Fibroblast of the conjunctiva (primary cell): ENCODE measurements around the gene TRIM3.
A peak's percentile ranks its signal among the peaks of the same experiment; 100 is the strongest.
"Not testable (repeated sequence)": the region's sequence is repeated elsewhere in the genome, so short reads cannot be mapped to it uniquely, and the experiment has no call there.

Experiments
- DNase-seq: peaks from one replicate; pipeline ENCODE4 v3.0.0-alpha.2; 2010; ENCODE audit warnings: low read depth

Gene TRIM3

DNA sequence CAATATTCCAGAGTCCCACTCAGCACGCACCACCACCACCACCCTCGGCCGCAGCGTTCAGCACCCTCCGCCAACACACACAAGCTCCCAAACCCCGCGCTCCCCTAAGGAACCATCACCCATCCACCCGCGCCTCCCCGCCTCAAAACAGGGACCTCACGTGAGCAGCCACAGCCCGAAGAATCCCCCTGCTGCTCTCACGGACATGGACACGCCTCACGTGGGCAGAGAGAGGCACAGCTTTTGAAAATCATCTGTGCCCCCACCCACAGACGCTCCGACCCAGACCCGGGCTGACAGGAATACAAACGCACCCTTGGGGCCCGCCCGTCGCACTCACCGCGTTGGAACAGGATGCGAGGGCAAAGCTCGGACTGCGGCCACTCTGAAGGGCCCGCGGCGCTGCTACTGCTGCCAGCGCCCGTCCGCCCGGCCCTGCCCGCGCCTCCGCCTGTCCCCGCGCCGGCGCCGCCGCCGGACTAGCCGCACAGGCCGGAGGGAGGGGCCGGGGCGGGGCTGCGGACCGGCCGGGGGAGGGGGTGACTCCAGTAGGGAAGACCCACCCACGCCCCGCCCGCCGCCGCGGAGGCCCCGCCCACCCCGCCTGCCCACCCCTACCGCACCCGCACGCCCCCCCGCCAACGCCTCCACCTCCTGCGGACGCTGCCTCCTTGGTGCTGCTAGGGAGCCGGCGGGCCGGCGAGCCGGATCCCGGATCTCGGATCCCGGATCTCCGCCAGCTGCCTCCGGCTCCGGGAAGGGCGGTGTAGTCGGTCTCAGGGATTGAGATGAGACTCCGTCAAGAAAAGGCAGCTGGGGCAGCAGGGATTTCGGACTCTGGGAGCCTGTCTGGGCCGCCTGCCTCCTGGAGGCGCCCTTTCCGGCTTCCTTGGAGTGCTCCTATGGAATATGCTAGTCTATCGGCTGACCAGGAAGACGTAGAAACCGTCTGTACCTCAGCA is at the start of gene TRIM3:
TSS of gene TRIM3 (minus strand) at position 491 of the 962 bp plus-strand sequence. CDS start 8,246 bp downstream, outside the sequence.
- peak; percentile 82 for DNase-seq

DNA sequence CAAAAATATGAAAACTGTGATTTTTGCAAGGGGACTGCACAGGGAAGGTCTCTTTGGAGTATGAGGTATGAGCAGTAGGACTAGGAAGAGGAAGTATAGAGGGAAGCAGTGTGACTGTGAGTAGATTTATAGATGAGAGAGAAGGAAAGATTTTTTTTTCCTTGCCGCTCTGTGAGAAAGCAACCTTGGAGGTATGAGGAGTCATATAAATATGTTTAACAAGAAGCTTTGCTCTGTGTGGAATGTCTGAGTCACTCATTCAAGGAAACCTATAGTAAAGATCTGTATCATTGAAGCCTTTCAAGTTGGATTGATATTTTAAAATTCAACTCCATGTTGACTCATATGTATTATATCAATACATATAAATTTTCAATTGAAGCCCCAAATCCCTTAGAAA is 49.5 kb upstream of the TRIM3 start:
- DNase-seq: no peak

- DNase-seq: not testable (repeated sequence)
Measured at GRCh38 chr11:6521946-6522345, 48.2 kb upstream of the TRIM3 start.

GRCh38 chr11:6520265-6520664 is 46.5 kb upstream of the TRIM3 start:
- no peak for DNase-seq

DNA sequence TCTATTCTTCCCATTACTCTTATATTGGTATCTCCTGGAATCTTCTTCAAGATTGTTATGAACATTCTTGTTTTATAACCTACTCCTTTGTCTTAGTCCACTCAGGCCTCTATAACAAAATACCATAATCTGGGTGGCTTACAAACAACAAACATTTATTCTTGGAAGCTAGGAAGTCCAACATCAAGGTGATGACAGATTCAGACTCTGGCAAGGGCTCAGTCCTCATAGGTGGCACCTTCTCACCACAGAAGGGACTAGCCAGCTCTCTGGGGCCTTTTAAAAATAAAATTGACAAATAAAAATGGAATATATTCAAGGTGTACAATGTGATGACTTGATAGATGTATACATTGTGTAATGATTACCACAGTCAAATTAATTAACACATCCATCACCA is 43.1 kb upstream of the TRIM3 start:
- DNase-seq: no peak

DNA sequence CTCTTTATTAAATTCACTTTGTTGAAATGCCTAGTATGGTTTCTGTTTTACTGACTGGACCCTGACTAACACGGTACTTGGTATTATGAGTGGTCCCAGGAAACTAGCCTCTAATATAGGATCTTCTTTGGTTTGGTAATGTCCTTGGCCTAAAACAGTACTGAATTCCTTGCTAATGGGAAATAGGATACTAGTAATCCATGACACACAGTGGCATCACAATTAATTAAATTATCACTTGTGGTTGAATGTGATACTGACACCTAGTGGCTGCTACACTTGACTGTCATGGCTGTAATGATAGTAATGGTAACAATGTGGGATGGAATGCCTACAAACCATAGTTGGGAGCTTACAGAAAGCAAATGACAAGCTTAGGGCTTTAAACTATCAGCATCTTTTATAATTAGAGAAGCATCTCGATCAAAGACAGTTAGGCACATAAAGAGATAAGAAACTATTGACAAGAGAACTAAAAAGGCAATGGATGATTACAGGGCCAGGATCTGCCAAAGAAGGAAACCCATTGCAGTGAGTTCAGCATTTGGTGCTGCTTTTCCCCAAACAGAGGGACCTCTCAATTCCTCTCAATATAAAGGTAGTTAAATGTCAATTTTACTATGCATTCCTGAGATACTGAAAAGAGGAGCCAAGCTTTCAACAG is 32.0 kb upstream of the TRIM3 start:
- DNase-seq: peak; percentile 49

- DNase-seq: no peak
Measured at GRCh38 chr11:6504166-6504565, 30.4 kb upstream of the TRIM3 start.

DNA sequence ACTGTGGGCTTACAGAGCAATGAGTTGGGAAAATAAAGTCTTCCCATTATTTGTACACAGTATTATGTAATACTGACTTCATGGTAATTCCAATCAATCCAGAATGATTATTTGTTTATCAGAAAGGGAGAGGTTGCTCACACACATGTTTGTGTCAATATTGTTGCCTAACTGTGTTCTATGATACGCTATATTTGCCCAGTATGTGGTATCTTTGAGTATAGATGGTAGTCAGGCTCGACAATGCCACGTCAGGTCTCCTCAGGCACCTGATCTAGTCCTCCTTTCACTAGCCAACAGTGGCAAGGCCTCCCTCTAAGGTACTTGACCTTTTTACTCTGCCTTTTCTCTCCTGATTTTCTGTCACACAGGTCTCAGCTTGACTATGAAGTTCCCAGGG is 28.6 kb upstream of the TRIM3 start:
- DNase-seq: no peak

DNA sequence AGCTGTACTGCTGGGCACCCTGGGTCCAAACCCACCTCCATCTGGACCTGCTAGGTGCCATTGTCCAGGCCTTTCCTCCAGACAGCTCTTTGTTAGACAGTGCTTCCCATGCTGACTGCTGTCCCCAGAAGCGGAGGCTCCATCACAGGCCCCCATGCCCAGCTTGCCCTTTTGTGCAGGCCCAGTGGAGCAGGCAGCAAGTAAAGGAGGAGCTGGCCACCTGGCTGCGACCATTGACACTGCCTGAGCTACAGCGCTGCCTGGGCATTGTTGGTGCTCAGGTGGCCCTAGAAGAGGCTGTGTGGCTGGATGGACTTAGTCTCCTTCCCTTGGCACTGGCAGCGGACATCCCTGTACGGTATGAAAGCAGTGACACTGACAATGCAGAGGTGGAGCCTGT is 24.8 kb upstream of the TRIM3 start:
- no peak for DNase-seq

DNA sequence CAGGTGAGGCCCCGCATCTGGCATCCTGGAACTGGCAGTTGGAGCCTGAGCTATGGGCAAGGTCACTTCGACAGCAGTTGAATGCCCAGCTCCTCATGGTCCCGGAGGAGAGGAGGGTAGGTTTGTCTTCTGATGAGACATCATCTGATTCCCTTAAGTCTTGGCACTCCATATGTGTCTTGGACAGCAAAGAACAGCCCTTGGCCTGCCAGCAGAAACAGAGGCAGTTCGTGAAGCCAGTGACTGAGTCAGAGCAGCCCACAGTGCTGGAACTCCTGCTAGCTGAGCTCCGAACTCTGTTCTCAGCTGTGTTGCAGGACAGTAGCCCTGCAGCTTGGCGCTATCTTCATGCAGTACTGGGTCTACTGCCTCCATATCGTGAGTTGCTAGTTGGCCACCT is 24.4 kb upstream of the TRIM3 start:
- peak; percentile 41 for DNase-seq

DNA sequence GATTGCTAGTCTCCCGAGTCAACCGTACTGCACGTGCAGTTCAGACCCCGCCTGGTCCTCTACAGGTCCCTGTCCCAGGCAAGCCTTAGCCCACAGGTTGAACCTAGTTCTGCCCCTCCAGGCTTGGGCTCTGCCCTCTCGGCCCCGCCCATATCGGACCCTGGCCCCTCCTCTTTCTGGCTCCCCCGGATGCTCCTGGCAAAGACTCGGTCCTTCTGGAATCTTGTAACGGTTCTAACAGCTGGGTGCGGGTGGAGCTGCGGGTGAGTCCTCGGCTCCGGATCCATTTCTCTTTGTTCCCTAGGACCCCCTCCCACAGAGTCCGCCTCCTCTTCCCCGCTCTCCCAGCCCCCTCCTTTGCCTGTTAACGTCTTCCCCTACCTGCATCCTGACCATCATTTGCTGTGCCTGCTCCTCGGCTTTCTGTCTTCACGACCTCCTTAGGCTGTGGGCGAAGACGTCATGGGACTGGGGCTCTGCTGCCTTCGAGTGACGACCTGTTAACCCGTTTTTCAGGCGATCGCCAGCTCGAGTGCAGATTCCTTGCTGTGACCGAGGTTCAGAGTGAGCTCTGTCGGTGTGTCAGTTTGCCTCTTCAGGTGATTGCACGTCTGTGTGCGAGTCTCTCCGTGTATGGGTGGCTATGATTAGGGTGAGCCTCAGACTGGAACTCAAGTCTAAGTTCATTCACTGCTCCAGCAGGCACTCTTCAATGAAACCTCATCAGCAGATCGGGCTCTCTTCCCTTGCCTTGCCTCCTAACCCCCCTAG is 23.5 kb upstream of the TRIM3 start, which contains the start of gene DNHD1:
TSS of gene DNHD1 (plus strand) at position 212 of the 771 bp plus-strand sequence. CDS start 936 bp downstream, outside the sequence.
- no peak for DNase-seq

DNA sequence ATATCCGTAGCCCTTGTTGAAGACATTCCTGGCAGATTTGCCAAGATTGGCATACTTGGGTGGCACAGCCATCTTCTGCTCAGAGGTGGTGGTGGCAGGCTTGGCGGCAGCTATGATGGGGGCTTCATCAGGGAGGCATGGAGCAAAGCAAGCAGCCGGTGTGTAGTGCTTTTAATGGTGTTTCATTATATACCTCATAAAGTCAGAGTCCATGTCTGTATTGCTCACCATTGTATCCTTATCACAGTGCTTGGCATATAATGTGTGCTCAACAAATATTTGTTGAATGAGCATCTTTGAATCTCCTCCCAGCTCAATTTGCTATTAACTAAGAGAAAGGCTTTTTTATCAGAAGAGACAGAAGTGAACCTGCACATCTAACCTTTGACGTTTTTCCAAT is 15.6 kb upstream of the TRIM3 start:
- no peak for DNase-seq

DNA sequence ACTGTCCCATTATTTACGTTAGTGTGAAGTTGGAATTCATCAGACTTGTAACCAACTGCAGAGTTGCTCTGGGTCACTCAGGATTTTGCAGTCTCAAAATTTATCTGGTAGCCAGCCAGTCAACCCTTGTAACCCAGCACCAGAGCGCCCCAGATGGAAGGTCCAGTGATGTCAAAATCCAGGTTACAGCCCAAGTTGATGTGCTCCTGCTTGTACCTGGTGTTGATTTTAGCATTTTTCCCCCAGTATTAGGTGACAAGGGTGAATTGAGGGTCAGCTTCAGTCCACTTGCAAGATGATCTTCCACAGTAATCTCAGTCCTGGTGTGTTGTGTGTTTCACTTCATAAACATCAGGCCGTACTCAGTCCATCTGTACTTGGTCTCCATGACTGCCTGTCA is 15.1 kb upstream of the TRIM3 start:
- no peak for DNase-seq

DNA sequence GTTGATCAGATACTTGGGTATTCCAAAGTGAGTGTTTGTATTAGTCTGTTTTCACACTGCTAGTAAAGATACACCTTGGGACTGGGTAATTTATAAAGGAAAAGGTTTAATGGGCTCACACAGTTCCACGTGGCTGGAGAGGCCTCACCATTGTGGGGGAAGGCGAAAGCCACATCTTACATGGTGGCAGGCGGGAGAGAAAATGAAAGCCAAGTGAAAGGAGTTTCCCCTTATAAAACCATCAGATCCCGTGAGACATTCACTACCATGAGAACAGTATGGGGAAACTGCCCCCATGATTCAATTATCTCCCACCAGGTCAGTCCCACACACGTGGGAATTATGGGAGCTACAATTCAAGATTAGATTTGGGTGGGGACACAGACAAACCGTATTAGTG is 14.6 kb upstream of the TRIM3 start:
- no peak for DNase-seq

DNA sequence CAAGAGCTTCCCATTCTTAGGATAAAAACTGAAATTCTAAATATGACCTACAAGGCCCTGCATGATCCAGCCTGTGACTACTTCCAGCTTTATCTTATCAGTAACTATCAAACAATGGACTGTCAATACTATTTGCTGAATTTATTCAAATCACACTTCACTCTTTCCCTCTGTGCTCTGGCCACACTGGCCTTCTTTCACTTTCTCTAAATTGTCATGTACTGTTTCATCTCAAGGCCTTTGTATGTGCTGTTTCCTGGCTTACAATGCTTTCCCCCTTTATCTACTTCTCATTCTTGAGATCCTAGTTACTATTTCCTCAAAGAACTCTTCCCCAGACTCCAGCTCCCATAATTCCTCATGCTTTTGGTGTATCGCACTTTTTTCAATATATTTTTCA is 13.2 kb upstream of the TRIM3 start:
- no peak for DNase-seq

- no peak for DNase-seq
Measured at GRCh38 chr11:6486256-6486655, 12.5 kb upstream of the TRIM3 start.

DNA sequence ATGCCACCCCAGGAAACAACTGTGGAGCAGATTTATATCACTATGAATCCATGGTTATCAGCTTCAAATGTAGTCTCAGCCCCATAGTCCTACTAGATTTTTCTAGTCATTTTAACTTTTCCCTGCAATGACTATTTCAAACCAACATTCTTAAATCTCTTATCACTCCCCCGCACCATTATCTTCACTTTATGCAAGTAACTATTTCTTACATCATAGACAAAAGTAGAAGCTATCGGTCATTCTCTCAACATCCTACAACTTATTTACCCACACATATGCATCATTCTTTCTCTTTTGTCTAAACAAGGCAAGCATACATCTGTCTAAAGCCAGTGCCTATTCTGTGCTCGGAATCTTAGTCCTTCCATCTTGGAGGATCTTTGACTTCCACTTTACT is 11.9 kb upstream of the TRIM3 start:
- DNase-seq: no peak

GRCh38 chr11:6483015-6483414 is 9.3 kb upstream of the TRIM3 start:
- DNase-seq: no peak

DNA sequence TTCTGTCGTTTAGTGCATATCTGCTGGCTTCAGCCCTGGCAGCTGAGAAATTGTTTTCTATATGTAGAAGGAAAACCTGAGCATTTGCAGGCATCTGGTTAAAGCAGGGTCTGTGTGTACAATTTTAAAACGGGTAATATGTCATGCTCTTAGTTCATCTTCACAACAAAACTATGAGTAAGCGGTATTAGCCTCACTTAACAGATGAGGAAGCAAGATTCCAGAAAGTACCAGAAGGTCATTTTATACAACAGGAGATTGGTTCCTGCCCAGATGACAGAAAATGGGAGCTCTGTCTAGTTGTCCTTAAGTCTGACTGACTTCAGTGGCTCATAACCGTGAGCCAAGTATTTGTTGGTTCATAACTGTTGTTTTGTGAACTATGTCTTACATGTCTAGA is 8.7 kb upstream of the TRIM3 start:
- no peak for DNase-seq

DNA sequence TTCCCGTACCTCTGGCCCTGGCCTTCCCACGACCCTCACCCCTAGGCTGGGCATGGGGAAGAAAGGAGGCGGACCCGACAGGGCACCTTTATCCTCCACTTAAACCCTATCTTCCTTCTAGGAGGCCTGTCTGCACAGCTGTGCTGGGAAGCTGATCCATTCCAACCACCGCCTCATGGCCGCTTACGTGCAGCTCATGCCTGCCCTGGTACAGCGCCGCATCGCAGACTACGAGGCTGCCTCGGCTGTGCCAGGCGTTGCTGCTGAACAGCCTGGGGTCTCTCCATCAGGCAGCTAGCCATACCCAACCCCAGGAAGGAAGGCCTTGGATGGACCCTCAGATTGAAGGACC is 8.2 kb upstream of the TRIM3 start:
- no peak for DNase-seq

DNA sequence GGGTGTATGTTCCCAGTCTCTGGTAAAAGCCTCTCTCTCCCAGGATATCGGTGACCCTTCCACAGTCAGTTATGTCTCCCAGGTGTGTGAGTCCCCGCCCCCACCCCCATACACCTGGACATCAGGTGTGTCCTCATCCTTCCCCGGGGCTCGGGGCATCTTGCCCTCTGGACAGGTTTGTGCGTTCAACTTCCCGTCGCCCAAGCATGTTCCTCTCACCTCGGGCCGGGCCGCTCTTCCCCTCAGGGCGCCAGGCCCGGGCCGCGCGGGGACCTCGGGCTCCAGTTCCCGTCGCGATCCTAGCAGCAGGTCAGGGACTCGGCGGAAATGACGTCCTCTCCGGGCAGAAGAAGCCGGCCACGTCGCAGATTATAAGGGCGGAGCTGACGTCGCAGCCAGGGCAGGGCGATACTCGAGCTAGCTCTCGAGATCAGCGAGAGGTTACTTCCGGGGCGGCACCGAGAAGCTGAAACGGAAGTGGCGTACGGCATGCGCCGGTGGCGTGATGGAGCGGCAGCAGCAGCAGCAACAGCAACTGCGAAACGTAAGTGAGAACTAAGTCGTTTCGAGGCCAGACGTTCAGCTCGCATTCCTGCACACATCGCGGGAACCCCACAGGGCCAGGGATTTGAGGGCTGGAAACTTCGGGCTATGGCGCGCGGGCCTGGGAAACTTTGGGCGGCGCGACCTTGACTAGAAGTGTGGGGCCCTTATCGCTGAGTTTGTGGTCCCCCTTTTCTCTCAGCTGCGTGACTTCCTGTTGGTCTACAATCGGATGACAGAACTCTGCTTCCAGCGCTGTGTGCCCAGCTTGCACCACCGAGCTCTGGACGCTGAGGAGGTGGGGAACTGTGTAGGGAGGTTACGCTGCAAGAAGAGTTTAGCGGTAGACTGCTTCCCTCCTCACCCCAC is 7.5 kb upstream of the TRIM3 start, which contains the start of the genes ARFIP2 and TIMM10B:
TSS of gene ARFIP2 (minus strand) at position 320 of the 912 bp plus-strand sequence. CDS start 910 bp downstream, outside the sequence.
TSS of gene TIMM10B (plus strand) at position 490 of the 912 bp plus-strand sequence. CDS start at position 506, 16 bp downstream.
- peak; percentile 92 for DNase-seq
